NB4 (cell line): Measurements from ENCODE around the gene MIEF1.

Experiments
- DNase-seq: peaks from one replicate; pipeline ENCODE4 v3.0.0; 2010; ENCODE audit warnings: low read depth
- H3K4me3 ChIP-seq: one replicate; pipeline ENCODE4 v1.5.1; 2011; ENCODE audit warnings: mild to moderate bottlenecking, low read depth, low read length, moderate library complexity
- MAX ChIP-seq: IDR thresholded peaks from 2 replicates; pipeline ENCODE4 v1.6.1; 2011; ENCODE audit warnings: low read depth, low read length
- MYC ChIP-seq: IDR thresholded peaks from 2 replicates; pipeline ENCODE4 v1.6.1; 2011; ENCODE audit warnings: low read depth, low read length
- POLR2A ChIP-seq: IDR thresholded peaks from 2 replicates; pipeline ENCODE4 v1.6.1; 2011; ENCODE audit warnings: mild to moderate bottlenecking; ENCODE audit not compliant: insufficient read length; ENCODE audit errors: extremely low read depth
- TF ChIP-seq, protein P1 (sequence below): IDR thresholded peaks from one replicate; pipeline ENCODE4 v1.5.1; 2012; ENCODE audit warnings: low read depth, low read length

Gene MIEF1

GRCh38 chr22:39502109-39502788, at the start of gene MIEF1:
Gene MIEF1, plus strand, starts transcription at chr22:39502290. Its CDS starts 9,005 bp downstream, at chr22:39511295.
- TF ChIP-seq MAX (peak; percentile 94), MYC (peak; percentile 97), POLR2A (no peak)
- TF ChIP-seq, protein P1, sequence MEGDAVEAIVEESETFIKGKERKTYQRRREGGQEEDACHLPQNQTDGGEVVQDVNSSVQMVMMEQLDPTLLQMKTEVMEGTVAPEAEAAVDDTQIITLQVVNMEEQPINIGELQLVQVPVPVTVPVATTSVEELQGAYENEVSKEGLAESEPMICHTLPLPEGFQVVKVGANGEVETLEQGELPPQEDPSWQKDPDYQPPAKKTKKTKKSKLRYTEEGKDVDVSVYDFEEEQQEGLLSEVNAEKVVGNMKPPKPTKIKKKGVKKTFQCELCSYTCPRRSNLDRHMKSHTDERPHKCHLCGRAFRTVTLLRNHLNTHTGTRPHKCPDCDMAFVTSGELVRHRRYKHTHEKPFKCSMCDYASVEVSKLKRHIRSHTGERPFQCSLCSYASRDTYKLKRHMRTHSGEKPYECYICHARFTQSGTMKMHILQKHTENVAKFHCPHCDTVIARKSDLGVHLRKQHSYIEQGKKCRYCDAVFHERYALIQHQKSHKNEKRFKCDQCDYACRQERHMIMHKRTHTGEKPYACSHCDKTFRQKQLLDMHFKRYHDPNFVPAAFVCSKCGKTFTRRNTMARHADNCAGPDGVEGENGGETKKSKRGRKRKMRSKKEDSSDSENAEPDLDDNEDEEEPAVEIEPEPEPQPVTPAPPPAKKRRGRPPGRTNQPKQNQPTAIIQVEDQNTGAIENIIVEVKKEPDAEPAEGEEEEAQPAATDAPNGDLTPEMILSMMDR, result no peak
- DNase-seq, result peak; percentile 97
- peak within 1 kb of the TSS; percentile 81 for H3K4me3 ChIP-seq

- H3K4me3 ChIP-seq, result no peak overlapping the region
- no peak for DNase-seq
- TF ChIP-seq, protein P1, result no peak
- TF ChIP-seq POLR2A (no peak), MAX (no peak), MYC (no peak)
Observed at GRCh38 chr22:39452740-39453040, 49.4 kb upstream of the MIEF1 start.

- peak; percentile 43 for DNase-seq
- TF ChIP-seq, protein P1, result no peak
- TF ChIP-seq MYC (no peak), MAX (no peak), POLR2A (no peak)
- no peak overlapping the region for H3K4me3 ChIP-seq
Observed at GRCh38 chr22:39453765-39454378, 48.2 kb upstream of the MIEF1 start.

DNA sequence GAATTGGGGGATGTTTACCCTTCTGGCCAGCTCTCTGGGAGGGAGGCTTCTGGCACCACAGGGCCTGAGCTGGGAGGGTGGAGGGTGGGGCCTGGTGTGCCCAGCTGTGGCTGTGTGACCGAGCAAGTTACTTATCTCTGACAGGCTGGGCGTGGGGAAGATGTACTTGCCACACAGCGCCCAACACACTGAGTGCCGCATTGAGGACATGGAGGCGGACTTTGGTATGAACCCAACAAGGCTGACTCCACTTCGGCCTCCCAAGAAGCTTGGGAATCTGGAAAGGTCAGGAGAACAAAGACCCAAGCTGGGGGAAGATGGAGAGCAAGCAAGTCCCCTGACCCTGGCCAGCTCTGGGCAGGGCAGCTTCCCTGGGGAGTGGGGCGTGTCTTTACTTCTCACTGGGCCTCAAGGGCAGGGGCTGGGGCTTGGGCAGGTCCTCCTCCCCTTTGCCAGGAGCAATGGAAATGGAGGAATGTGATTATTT, 47.7 kb upstream of the MIEF1 start:
- no peak overlapping the region for H3K4me3 ChIP-seq
- TF ChIP-seq, protein P1, result no peak
- TF ChIP-seq POLR2A, result no peak
- DNase-seq, result no peak

DNA sequence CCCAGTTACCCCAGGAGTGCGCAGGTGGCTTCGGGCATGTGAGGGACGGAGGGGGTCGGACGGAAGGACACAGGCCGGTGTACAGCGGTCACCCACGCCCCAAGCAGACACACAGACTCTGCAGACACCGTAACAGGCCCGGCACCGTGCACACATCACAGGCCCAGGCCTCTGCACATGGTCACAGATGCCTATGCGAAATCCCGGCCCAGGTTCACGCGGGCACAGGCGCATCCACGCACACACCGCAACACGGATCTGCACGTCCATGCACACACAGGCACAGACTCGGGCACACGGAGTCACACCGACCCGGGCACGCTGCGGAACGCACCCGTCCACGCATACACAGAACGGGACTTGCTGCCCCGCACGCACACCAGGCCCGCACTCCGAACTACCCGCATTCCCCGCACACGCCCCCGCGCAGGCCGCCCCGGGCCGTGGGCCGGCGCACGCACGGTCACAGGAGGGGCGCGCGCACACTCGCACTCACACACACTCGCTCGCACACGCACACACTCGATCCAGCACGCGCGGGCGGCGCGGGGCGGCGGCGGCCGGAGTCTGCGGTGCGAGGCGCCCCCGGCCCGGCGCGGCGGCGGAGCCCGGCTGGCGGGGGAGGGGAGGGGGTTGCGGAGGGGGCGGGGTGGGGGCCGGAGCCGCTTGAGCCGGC, 45.4 kb upstream of the MIEF1 start, which contains the start of gene MGAT3:
MGAT3 (plus strand) TSS at position 491 of the 676 bp plus-strand sequence. CDS start 30,336 bp downstream, outside the sequence.
- no peak within 1 kb of the TSS for H3K4me3 ChIP-seq
- TF ChIP-seq POLR2A (no peak), MAX (no peak), MYC (no peak)
- TF ChIP-seq, protein P1, result no peak
- DNase-seq, result no peak
